HL-60 (cell line): ENCODE measurements around the gene SLC26A8.

Experiments used
- DNase-seq, 2 experiments: peaks; one replicate each; pipeline ENCODE4 v3.0.0-alpha.2; 2010 to 2020; ENCODE audit warnings: low read depth in 1 of 2, low spot score in 1 of 2
- H3K27ac ChIP-seq: fragments of 250-450 bp; sonication (Bioruptor Pico); replicated peaks from 2 replicates; pipeline ENCODE4 v1.5.1; 2020; ENCODE audit warnings: mild to moderate bottlenecking, moderate library complexity
- H3K27me3 ChIP-seq: fragments of 250-450 bp; sonication (Bioruptor Pico); 2 replicates; pipeline ENCODE4 v1.5.1; 2021; ENCODE audit warnings: mild to moderate bottlenecking, moderate library complexity; ENCODE audit not compliant: insufficient read depth, poor library complexity, severe bottlenecking
- H3K4me3 ChIP-seq: replicated peaks from 2 replicates; pipeline ENCODE4 v1.5.1; 2011; ENCODE audit warnings: mild to moderate bottlenecking, control low read depth, low read length; ENCODE audit not compliant: insufficient read depth
- CTCF ChIP-seq: IDR thresholded peaks from one replicate; pipeline ENCODE4 v1.5.1; 2011; ENCODE audit warnings: low read length, control low read depth, inconsistent platforms; ENCODE audit not compliant: insufficient read depth
- GABPA ChIP-seq: IDR thresholded peaks from 2 replicates; pipeline ENCODE4 v1.6.1; 2012; ENCODE audit warnings: low read depth
- POLR2AphosphoS5 ChIP-seq: IDR thresholded peaks from 2 replicates; pipeline ENCODE4 v1.6.1; 2012; ENCODE audit warnings: low read depth
- REST ChIP-seq: IDR thresholded peaks from 2 replicates; pipeline ENCODE4 v1.6.1; 2012; ENCODE audit warnings: low read depth; ENCODE audit not compliant: insufficient replicate concordance
- SPI1 ChIP-seq: IDR thresholded peaks from 2 replicates; pipeline ENCODE4 v1.6.1; 2012; ENCODE audit warnings: low read depth, mild to moderate bottlenecking, borderline replicate concordance

Gene SLC26A8

GRCh38 chr6:35924146-35924545 lies 100.3 kb downstream of the SLC26A8 start:
- H3K4me3 ChIP-seq: no peak overlapping the region
- no peak overlapping the region for H3K27ac ChIP-seq

GRCh38 chr6:35922139-35922554 lies 102.3 kb downstream of the SLC26A8 start:
- no peak for TF ChIP-seq GABPA
- TF ChIP-seq POLR2AphosphoS5: no peak
- TF ChIP-seq SPI1: no peak
- TF ChIP-seq REST: no peak
- TF ChIP-seq CTCF: no peak
- H3K27ac ChIP-seq: peak overlapping the region; percentile 83
- no peak for DNase-seq
- H3K4me3 ChIP-seq: 0 out of 2 replicates have a peak overlapping the region, but pooled peaks have one; percentile 2
- H3K27me3 ChIP-seq: no peaks in the 10 kb centered on the region

More at GRCh38 chr6:35924146-35924545, 100.3 kb downstream of the SLC26A8 start:
- no peak for DNase-seq
- H3K27me3 ChIP-seq: no peaks in the 10 kb centered on the region
- TF ChIP-seq REST: no peak
- no peak for TF ChIP-seq GABPA
- no peak for TF ChIP-seq POLR2AphosphoS5
- no peak for TF ChIP-seq CTCF
- TF ChIP-seq SPI1: no peak

- Histone ChIP-seq H3K4me3 (peak within 1 kb of the TSS; percentile 95), H3K27ac (peak within 1 kb of the TSS; percentile 83), H3K27me3 (no peaks in the 10 kb centered on the region)
- DNase-seq: peak; percentile 86 to 90
- TF ChIP-seq POLR2AphosphoS5 (peak; percentile 68; the same call in 1 of the 2 replicates), GABPA (no peak), REST (peak; percentile 32), CTCF (no peak)
Measured at GRCh38 chr6:35920793-35921732, 103.4 kb downstream of the SLC26A8 start, which contains the start of gene SRPK1. Gene SRPK1, minus strand, starts transcription at chr6:35921098. Its CDS starts 42 bp downstream, at chr6:35921056.
